GM21528 (cell line): ENCODE measurements around the gene MSMO1.

Source experiments
- ATAC-seq: cut with Tn5 transposase; IDR thresholded peaks from one replicate; pipeline ENCODE4 v1.9.1; 2021; ENCODE audit warnings: mild to moderate bottlenecking, moderate library complexity; ENCODE audit not compliant: unreplicated experiment, low FRiP score

Gene MSMO1

DNA sequence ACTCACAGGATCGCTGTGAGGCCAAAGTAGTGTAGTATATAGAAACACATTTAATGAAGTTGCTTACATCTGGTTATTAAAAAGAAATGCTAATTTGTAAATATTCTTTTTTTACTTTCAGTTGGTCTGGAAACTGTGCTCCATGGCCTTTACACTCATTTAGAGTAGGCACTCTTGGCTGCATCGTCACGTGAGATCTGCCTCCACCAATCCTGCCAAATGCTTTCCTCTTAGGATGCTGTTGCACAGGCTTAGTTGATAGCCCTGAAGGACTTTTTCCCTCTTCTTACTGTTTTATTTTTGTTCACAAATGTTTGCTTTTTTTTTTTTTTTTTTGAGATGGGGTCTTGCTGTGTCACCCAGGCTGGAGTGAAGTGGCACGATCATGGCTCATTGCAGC is 57.7 kb downstream of the MSMO1 start:
- ATAC-seq, result no peak

DNA sequence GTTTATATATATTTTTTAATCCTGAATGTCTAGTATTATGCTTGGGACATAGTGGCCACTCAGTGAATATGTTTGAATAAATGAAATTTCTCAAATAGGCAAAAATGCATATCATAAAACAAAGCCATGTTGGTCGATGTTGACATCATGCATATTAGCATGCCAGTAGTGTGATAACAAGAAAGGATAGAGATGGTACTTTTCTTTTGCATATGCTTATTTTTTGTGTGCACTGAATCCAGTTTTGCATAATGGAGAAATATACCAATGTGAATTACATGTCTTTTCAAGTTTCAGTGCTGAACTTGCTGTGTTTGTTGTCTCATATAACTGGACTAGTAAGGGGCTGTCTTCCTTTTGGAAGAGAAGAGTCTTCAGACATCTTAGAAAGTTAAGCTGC is 58.9 kb downstream of the MSMO1 start:
- ATAC-seq, result no peak

DNA sequence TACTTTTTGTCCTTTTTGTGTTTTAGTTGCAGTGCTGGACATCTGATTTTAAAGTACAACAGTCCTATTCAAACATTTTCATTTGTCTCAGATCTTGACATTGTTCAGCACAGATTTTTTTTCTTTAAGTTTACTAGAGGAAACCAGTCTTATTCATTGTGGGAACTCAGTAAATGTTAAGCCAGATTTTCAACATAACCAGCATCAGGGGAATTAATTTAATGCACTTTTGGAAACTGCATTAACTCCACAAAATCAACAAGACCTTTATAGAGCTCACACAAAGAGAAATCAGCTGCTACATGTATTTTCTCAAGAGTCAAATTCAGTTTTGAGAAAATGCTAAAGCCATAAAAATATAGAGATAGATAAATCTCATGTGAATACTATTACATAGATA is 61.3 kb downstream of the MSMO1 start:
- no peak for ATAC-seq
